Neural progenitor cell (in vitro differentiated cells): Measurements from ENCODE around the gene ALDH3A1. TPM values are rescaled to one million over a fixed set of nuclear protein-coding genes. Genes with fewer than 3 reads are reported as not detected.

ENCODE experiments used
- DNase-seq: peaks from one replicate; pipeline ENCODE4 v3.0.0-alpha.2; 2016; ENCODE audit warnings: low spot score
- H2AFZ ChIP-seq: fragments of 200-600 bp; sonication (generic); replicated peaks from 2 replicates; pipeline ENCODE4 v1.6.1; 2016; ENCODE audit warnings: antibody characterized with exemption
- H3F3A ChIP-seq: fragments of 200-600 bp; sonication (generic); 2 replicates; pipeline ENCODE4 v1.6.1; 2016; ENCODE audit warnings: antibody characterized with exemption, low read depth
- H3K27ac ChIP-seq: fragments of 200-600 bp; sonication (generic); 2 replicates; pipeline ENCODE4 v1.5.1; 2016; ENCODE audit warnings: mild to moderate bottlenecking
- H3K27me3 ChIP-seq: fragments of 200-600 bp; sonication (generic); 2 replicates; pipeline ENCODE4 v1.6.1; 2016; ENCODE audit warnings: mild to moderate bottlenecking, moderate library complexity
- H3K36me3 ChIP-seq: fragments of 200-600 bp; sonication (generic); 2 replicates; pipeline ENCODE4 v1.5.1; 2016
- H3K4me1 ChIP-seq: fragments of 200-600 bp; sonication (generic); 2 replicates; pipeline ENCODE4 v1.6.1; 2016; ENCODE audit warnings: mixed run types
- H3K4me2 ChIP-seq: fragments of 200-600 bp; sonication (generic); 2 replicates; pipeline ENCODE4 v1.6.1; 2016
- H3K4me3 ChIP-seq: fragments of 200-600 bp; sonication (generic); 2 replicates; pipeline ENCODE4 v1.5.1; 2016
- H3K79me2 ChIP-seq: fragments of 200-600 bp; sonication (generic); 2 replicates; pipeline ENCODE4 v1.6.1; 2016; ENCODE audit warnings: low read depth
- H3K9ac ChIP-seq: fragments of 200-600 bp; sonication (generic); 2 replicates; pipeline ENCODE4 v1.6.1; 2016
- H3K9me3 ChIP-seq: fragments of 200-600 bp; sonication (generic); 2 replicates; pipeline ENCODE4 v1.5.1; 2016; ENCODE audit warnings: low read depth
- H4K20me1 ChIP-seq: fragments of 200-600 bp; sonication (generic); 2 replicates; pipeline ENCODE4 v1.6.1; 2016; ENCODE audit warnings: low read depth
- H3K27ac Mint-ChIP-seq: 3 replicates; pipeline ENCODE4 v1.8.0; 2021; ENCODE audit warnings: mixed read lengths
- H3K27me3 Mint-ChIP-seq: 2 replicates; pipeline ENCODE4 v1.8.0; 2022; ENCODE audit warnings: low read depth, mild to moderate bottlenecking, inconsistent platforms, moderate library complexity, mixed read lengths; ENCODE audit not compliant: insufficient read depth
- H3K36me3 Mint-ChIP-seq: 3 replicates; pipeline ENCODE4 v1.8.0; 2021; ENCODE audit warnings: mixed read lengths
- H3K4me1 Mint-ChIP-seq: 3 replicates; pipeline ENCODE4 v1.8.0; 2021; ENCODE audit warnings: mixed read lengths
- H3K4me3 Mint-ChIP-seq: 3 replicates; pipeline ENCODE4 v1.8.0; 2021; ENCODE audit warnings: mild to moderate bottlenecking, moderate library complexity, mixed read lengths
- H3K9me3 Mint-ChIP-seq: 3 replicates; pipeline ENCODE4 v1.8.0; 2020; ENCODE audit warnings: mixed read lengths
- EZH2 ChIP-seq: fragments of 200-600 bp; sonication (generic); IDR thresholded peaks from 2 replicates; pipeline ENCODE4 v1.6.1; 2017; ENCODE audit warnings: antibody characterized with exemption, mild to moderate bottlenecking, moderate library complexity
- EZH2phosphoT487 ChIP-seq: fragments of 200-600 bp; sonication (generic); IDR thresholded peaks from 2 replicates; pipeline ENCODE4 v1.6.1; 2017; ENCODE audit warnings: antibody characterized with exemption
- total RNA-seq: library from RNA; depleted of rRNA; stranded (reverse); fragments of >200 nt; gene quantifications from 2 replicates; pipeline ENCODE4 v1.2.3, GENCODE V29; 2015; ENCODE audit warnings: low replicate concordance
- TF ChIP-seq, protein P1 (sequence below): fragments of 200-600 bp; sonication (generic); IDR thresholded peaks from 2 replicates; pipeline ENCODE4 v1.5.1; 2017; ENCODE audit warnings: antibody characterized with exemption, mild to moderate bottlenecking

ALDH3A1 gene
- total RNA-seq, 1 donor from 2014 or later = not detected

DNA sequence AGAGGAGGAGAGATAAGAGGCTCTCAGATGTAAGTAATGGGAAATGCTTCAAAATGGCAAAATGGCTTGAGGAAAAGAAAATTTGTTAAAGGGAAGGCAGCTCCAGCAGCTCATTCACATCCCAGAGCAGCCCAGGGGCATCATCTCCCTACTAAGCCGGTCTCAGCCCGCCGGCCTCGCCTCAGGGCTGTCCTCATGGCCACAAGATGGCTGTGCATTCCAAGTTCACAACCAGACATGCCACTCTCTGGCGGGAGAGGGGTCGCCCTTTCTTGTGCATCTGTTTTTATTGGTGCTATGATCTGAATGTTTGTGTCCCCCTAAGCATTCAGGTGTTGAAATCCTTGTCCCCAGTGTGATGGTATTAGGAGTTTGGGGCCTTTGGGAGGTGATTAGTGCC is 18.2 kb downstream of the ALDH3A1 start:
- Mint-ChIP-seq H3K36me3 (no peaks in the 10 kb centered on the region), H3K4me3 (no peak overlapping the region), H3K4me1 (peaks cover 2% of the 10 kb centered on the region), H3K9me3 (no peaks in the 10 kb centered on the region), H3K27ac (no peak overlapping the region), H3K27me3 (peaks cover 5% of the 10 kb centered on the region)
- no peaks in the 10 kb centered on the region for H4K20me1 ChIP-seq
- no peak overlapping the region for H3K9ac ChIP-seq
- no peaks in the 10 kb centered on the region for H3K36me3 ChIP-seq
- no peaks in the 10 kb centered on the region for H3K9me3 ChIP-seq
- H3K27ac ChIP-seq = no peak overlapping the region
- H3K27me3 ChIP-seq = no peaks in the 10 kb centered on the region
- H3K4me2 ChIP-seq = no peak overlapping the region
- no peaks in the 10 kb centered on the region for H3K79me2 ChIP-seq
- H3K4me1 ChIP-seq = no peaks in the 10 kb centered on the region
- no peak overlapping the region for H3K4me3 ChIP-seq
- no peak overlapping the region for H2AFZ ChIP-seq
- H3F3A ChIP-seq = no peaks in the 10 kb centered on the region
- TF ChIP-seq EZH2 (no peak), EZH2phosphoT487 (no peak)
- TF ChIP-seq, protein P1, sequence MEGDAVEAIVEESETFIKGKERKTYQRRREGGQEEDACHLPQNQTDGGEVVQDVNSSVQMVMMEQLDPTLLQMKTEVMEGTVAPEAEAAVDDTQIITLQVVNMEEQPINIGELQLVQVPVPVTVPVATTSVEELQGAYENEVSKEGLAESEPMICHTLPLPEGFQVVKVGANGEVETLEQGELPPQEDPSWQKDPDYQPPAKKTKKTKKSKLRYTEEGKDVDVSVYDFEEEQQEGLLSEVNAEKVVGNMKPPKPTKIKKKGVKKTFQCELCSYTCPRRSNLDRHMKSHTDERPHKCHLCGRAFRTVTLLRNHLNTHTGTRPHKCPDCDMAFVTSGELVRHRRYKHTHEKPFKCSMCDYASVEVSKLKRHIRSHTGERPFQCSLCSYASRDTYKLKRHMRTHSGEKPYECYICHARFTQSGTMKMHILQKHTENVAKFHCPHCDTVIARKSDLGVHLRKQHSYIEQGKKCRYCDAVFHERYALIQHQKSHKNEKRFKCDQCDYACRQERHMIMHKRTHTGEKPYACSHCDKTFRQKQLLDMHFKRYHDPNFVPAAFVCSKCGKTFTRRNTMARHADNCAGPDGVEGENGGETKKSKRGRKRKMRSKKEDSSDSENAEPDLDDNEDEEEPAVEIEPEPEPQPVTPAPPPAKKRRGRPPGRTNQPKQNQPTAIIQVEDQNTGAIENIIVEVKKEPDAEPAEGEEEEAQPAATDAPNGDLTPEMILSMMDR = no peak
- no peak for DNase-seq

DNA sequence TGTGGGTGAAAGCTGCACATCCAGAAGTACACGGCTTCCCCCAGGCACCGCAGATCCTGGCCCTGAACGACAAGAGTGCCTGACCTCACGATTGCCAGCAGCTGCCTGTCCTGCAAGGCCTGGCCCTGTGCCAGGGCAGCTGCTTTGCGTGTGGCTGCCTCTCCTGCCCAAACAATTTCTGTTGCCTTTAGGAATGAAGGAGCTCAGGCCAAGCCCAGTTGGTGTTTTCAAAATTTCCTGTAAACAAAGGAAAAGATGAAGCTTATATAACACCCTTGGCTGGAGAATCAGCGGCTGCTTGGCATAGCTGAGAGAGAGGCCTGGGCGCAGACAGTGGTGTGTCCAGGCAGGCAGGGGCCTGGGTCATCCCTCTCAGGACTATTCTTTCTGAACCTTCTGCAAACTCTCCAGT is 20.0 kb downstream of the ALDH3A1 start:
- H3K9ac ChIP-seq = no peak overlapping the region

DNA sequence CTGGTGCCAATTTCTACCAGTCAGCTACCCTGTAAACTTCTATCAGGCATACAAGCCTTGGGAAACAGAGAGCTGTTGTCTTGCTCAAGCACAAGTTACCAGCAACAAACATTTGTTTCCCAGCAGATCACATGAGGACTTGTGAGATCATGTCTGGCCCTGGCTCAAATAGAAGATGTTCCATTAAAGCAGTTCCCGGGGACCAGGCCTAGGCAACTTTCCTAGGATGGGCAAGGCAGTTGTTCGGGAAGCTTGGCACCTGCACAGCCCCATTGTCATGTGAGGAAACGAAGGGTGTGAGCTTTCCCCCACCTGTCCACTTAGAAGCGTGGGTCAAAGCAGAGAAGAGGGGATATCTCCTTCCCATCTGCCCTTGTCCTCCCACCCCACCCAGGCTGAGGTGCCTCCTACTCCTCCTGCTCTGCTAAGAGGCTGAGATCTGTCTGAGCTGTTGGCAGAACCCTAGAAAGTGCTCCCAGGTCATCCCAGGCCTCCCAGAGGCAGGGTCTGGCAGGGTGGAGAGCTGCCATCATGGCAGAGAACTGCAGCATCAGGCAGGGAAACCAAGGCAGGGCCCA is 20.5 kb downstream of the ALDH3A1 start:
- no peak overlapping the region for H2AFZ ChIP-seq
- no peaks in the 10 kb centered on the region for H3K79me2 ChIP-seq
- TF ChIP-seq EZH2phosphoT487 (no peak), EZH2 (no peak)
- TF ChIP-seq, protein P1 = no peak
- no peak overlapping the region for H3K4me3 ChIP-seq
- no peaks in the 10 kb centered on the region for H3K27me3 ChIP-seq
- no peaks in the 10 kb centered on the region for H3K4me1 ChIP-seq
- DNase-seq = no peak
- Mint-ChIP-seq H3K27ac (no peak overlapping the region), H3K9me3 (no peaks in the 10 kb centered on the region), H3K27me3 (peaks cover 5% of the 10 kb centered on the region), H3K4me3 (no peak overlapping the region), H3K4me1 (peaks cover 2% of the 10 kb centered on the region), H3K36me3 (no peaks in the 10 kb centered on the region)
- H3K27ac ChIP-seq = no peak overlapping the region
- no peaks in the 10 kb centered on the region for H3F3A ChIP-seq
- H4K20me1 ChIP-seq = no peaks in the 10 kb centered on the region
- H3K36me3 ChIP-seq = no peaks in the 10 kb centered on the region
- H3K4me2 ChIP-seq = no peak overlapping the region
- H3K9me3 ChIP-seq = no peaks in the 10 kb centered on the region
- H3K9ac ChIP-seq = no peak overlapping the region

More for the DNA sequence above, 20.0 kb downstream of the ALDH3A1 start:
- H3K4me3 ChIP-seq = no peak overlapping the region
- H3F3A ChIP-seq = no peaks in the 10 kb centered on the region
- no peak overlapping the region for H3K4me2 ChIP-seq
- Mint-ChIP-seq H3K27ac (no peak overlapping the region), H3K36me3 (no peaks in the 10 kb centered on the region), H3K27me3 (peaks cover 5% of the 10 kb centered on the region), H3K4me3 (no peak overlapping the region), H3K9me3 (no peaks in the 10 kb centered on the region), H3K4me1 (peaks cover 2% of the 10 kb centered on the region)
- no peaks in the 10 kb centered on the region for H3K27me3 ChIP-seq
- no peak for DNase-seq
- no peak overlapping the region for H2AFZ ChIP-seq
- TF ChIP-seq EZH2 (no peak), EZH2phosphoT487 (no peak)
- TF ChIP-seq, protein P1 = no peak
- H3K36me3 ChIP-seq = no peaks in the 10 kb centered on the region
- no peaks in the 10 kb centered on the region for H4K20me1 ChIP-seq
- no peaks in the 10 kb centered on the region for H3K4me1 ChIP-seq
- H3K79me2 ChIP-seq = no peaks in the 10 kb centered on the region
- no peaks in the 10 kb centered on the region for H3K9me3 ChIP-seq
- no peak overlapping the region for H3K27ac ChIP-seq
